Measurements from ENCODE around the gene OR8G1.

DNA sequence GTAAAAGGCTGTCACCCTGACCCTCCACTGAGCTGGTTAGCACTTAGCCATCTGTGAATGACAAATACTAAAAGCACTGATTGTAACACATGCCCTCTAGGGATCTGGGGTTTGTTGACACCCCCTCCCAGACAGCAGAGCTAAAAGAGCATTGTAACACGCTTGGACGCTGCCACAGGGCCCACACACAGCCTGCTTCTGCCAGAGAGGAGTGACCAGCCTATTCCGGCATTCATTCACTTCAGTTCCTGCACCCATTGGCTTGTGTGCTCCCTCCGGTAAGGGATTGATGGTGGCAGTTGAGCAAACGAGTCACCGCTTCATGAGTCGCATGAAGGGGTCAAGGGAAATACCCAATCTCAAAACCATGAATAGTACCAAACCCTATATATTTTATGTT, 42.0 kb upstream of the OR8G1 start:
- no peak for TF ChIP-seq POLR2AphosphoS5 (IDR thresholded peaks at IDR 0.05)
- no peak for TF ChIP-seq CTCF (IDR thresholded peaks at IDR 0.05)
- no peak for TF ChIP-seq POLR2A (IDR thresholded peaks at IDR 0.05)
- no peak for TF ChIP-seq EP300 (IDR thresholded peaks at IDR 0.05)

Data from suprapubic skin (tissue), 4 donors.